Stimulated activated CD4-positive, alpha-beta T cell treated with anti-CD3 and anti-CD28 coated beads, Interleukin-12 subunit alpha, Interleukin-12 subunit beta, amount 100 ng/mL, for 4 hours (primary cell): ENCODE measurements around the gene TRIM65.
"Not testable (repeated sequence)": the region's sequence is repeated elsewhere in the genome, so short reads cannot be mapped to it uniquely, and the experiment has no call there.

Source experiments
- DNase-seq: peaks from one replicate; pipeline ENCODE4 v3.0.0-alpha.2; 2020

TRIM65 gene

GRCh38 chr17:75875182-75875939 is 21.4 kb downstream of the TRIM65 start:
- DNase-seq = no peak

- DNase-seq = no peak
Measured at GRCh38 chr17:75874323-75875181, 22.2 kb downstream of the TRIM65 start.

GRCh38 chr17:75873587-75874322 is 23.0 kb downstream of the TRIM65 start:
- no peak for DNase-seq

GRCh38 chr17:75872434-75873351 is 24.1 kb downstream of the TRIM65 start:
- no peak for DNase-seq

GRCh38 chr17:75870228-75870627 is 26.5 kb downstream of the TRIM65 start:
- not testable (repeated sequence) for DNase-seq

- DNase-seq = no peak
Measured at GRCh38 chr17:75869282-75870141, 27.2 kb downstream of the TRIM65 start.

GRCh38 chr17:75868730-75869281 is 27.9 kb downstream of the TRIM65 start:
- DNase-seq = not testable (repeated sequence)

GRCh38 chr17:75865404-75866188 is 31.2 kb downstream of the TRIM65 start:
- not testable (repeated sequence) for DNase-seq

- not testable (repeated sequence) for DNase-seq
Measured at GRCh38 chr17:75864887-75865286, 31.9 kb downstream of the TRIM65 start.

GRCh38 chr17:75864448-75864871 is 32.3 kb downstream of the TRIM65 start:
- DNase-seq = no peak

- DNase-seq = no peak
Measured at GRCh38 chr17:75861927-75862317, 34.8 kb downstream of the TRIM65 start.

- DNase-seq = not testable (repeated sequence)
Measured at GRCh38 chr17:75859358-75859757, 37.4 kb downstream of the TRIM65 start.

- no peak for DNase-seq
Measured at GRCh38 chr17:75856062-75856756, 40.5 kb downstream of the TRIM65 start.

- peak; percentile 93 for DNase-seq
Measured at GRCh38 chr17:75855310-75856061, 41.3 kb downstream of the TRIM65 start, which contains the start of gene WBP2. Gene WBP2 (minus strand): TSS chr17:75855335. CDS start chr17:75855297, 38 bp downstream.

- DNase-seq = peak; percentile 48
Measured at GRCh38 chr17:75854881-75855309, 41.9 kb downstream of the TRIM65 start.

GRCh38 chr17:75854101-75854748 is 42.5 kb downstream of the TRIM65 start:
- DNase-seq = no peak

GRCh38 chr17:75853433-75853832 is 43.3 kb downstream of the TRIM65 start:
- no peak for DNase-seq

GRCh38 chr17:75851693-75851991 is 45.1 kb downstream of the TRIM65 start:
- not testable (repeated sequence) for DNase-seq
